Sigmoid colon (tissue), 7 donors: Measurements from ENCODE around the gene VMAC. TPM values are rescaled to one million over a fixed set of nuclear protein-coding genes. Genes with fewer than 3 reads are reported as not detected.

Source experiments
- DNase-seq: peaks from one replicate; pipeline ENCODE4 v3.0.0-alpha.2; 2019
- H3K27ac ChIP-seq, 4 donors: fragments of 200-600 bp; sonication (generic); one replicate each; pipeline ENCODE4 v1.5.1; 2016 to 2019; ENCODE audit warnings: mild to moderate bottlenecking in 1 of 4
- H3K27me3 ChIP-seq, 3 donors: fragments of 200-600 bp; sonication (generic); one replicate each; pipeline ENCODE4 v1.5.1; 2019; ENCODE audit warnings: mild to moderate bottlenecking in 1 of 3
- H3K36me3 ChIP-seq, 4 donors: fragments of 200-600 bp; sonication (generic); one replicate each; pipeline ENCODE4 v1.5.1; 2016 to 2019
- H3K4me1 ChIP-seq, 4 donors: fragments of 200-600 bp; sonication (generic); one replicate each; pipeline ENCODE4 v1.5.1; 2017 to 2019
- H3K4me3 ChIP-seq, 4 donors: fragments of 200-600 bp; sonication (generic); one replicate each; pipeline ENCODE4 v1.5.1; 2017 to 2019; ENCODE audit warnings: mild to moderate bottlenecking in 2 of 4, moderate library complexity in 1 of 4
- H3K9me3 ChIP-seq, 4 donors: fragments of 200-600 bp in 3 of 4; sonication (generic) in 3 of 4; one replicate each; pipeline versions ENCODE4 v1.5.1 to v1.6.1; 2013 to 2019
- EP300 ChIP-seq, 4 donors: sonication (generic); formaldehyde crosslinking; IDR thresholded peaks; one replicate each; pipeline ENCODE4 v1.6.1; 2017; ENCODE audit warnings: antibody characterized with exemption in 4 of 4
- POLR2A ChIP-seq, 2 donors: fragments of 450-650 bp; IDR thresholded peaks; one replicate each; pipeline ENCODE4 v1.6.1; 2016; ENCODE audit warnings: antibody characterized with exemption in 2 of 2, mild to moderate bottlenecking in 2 of 2, moderate library complexity in 2 of 2
- POLR2AphosphoS5 ChIP-seq, 4 donors: sonication (generic); formaldehyde crosslinking; IDR thresholded peaks; one replicate each; pipeline ENCODE4 v1.6.1; 2017; ENCODE audit warnings: antibody characterized with exemption in 4 of 4
- WGBS, 2 donors: extraction: QIAGEN DNeasy Blood & Tissue Kit; methylation state at CpG; one replicate each; pipeline ENCODE4 v1.1.7; 2013; 5-methylcytosine and 5-hydroxymethylcytosine counted together
- intact Hi-C: fragments of 100-400 bp; cut with DNase I; formaldehyde crosslinking; loops from one replicate; pipeline ENCODE4 v1.15.1; 2023
- polyA plus RNA-seq, 3 donors: library from polyadenylated mRNA; stranded (reverse); fragments of 200-250 nt; gene quantifications; one replicate each; pipeline ENCODE4 v1.2.3, GENCODE V29; 2013
- total RNA-seq, 4 donors: library from RNA; depleted of rRNA; stranded (reverse); fragments of >200 nt; gene quantifications; one replicate each; pipeline ENCODE4 v1.1.0, GENCODE V29; 2016
- TF ChIP-seq, protein P1 (sequence below), 4 experiments: fragments of 450-650 bp in 3 of 4; fragments of 200-600 bp in 1 of 4; IDR thresholded peaks; one replicate each; pipeline ENCODE4 v1.5.1; 2016 to 2019; ENCODE audit warnings: antibody characterized with exemption in 4 of 4, mild to moderate bottlenecking in 3 of 4, moderate library complexity in 2 of 4
- donor health status: healthy with polysubstance abuse.
- donor health status: Bipolar disorder and iron deficiency.
- donor health status: healthy.

Gene VMAC
- total and polyA plus RNA-seq, 7 donors: 1.6 to 14.4 (median 6.4) TPM

DNA sequence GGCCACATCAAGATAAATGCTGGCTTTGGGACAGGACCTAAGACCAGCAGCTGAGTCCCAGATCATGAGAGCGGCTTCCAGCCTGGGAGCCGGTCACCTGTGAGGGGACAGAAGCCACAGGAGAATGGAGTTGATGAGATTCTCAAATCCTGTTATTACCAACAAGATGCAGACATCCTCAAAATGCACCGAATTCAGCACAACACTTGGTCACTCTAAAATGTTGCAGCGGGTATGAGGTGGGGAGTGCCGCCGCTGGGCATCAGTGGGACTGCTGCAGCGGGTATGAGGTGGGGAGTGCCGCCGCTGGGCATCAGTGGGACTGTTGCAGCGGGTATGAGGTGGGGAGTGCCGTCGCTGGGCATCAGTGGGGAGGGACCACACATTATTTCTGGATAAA lies 52.1 kb downstream of the VMAC start:
- H3K4me1 ChIP-seq: peaks cover 0 to 99% (median 81%) of the 10 kb centered on the region in 4 donors
- H3K27me3 ChIP-seq: no peaks in the 10 kb centered on the region
- 95 to 96% methylated on average over 12 of the region's 12 CpGs for WGBS, 2 donors
- intact Hi-C loops: no loop called here
- H3K9me3 ChIP-seq: no peaks in the 10 kb centered on the region
- DNase-seq: no peak
- peak overlapping the region; percentile 82 to 92 (median 88) for H3K27ac ChIP-seq
- TF ChIP-seq POLR2A (IDR thresholded peaks at IDR 0.05): no peak
- TF ChIP-seq, protein P1, sequence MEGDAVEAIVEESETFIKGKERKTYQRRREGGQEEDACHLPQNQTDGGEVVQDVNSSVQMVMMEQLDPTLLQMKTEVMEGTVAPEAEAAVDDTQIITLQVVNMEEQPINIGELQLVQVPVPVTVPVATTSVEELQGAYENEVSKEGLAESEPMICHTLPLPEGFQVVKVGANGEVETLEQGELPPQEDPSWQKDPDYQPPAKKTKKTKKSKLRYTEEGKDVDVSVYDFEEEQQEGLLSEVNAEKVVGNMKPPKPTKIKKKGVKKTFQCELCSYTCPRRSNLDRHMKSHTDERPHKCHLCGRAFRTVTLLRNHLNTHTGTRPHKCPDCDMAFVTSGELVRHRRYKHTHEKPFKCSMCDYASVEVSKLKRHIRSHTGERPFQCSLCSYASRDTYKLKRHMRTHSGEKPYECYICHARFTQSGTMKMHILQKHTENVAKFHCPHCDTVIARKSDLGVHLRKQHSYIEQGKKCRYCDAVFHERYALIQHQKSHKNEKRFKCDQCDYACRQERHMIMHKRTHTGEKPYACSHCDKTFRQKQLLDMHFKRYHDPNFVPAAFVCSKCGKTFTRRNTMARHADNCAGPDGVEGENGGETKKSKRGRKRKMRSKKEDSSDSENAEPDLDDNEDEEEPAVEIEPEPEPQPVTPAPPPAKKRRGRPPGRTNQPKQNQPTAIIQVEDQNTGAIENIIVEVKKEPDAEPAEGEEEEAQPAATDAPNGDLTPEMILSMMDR (IDR thresholded peaks at IDR 0.05): no peak
- no peak for TF ChIP-seq POLR2AphosphoS5 (IDR thresholded peaks at IDR 0.05)
- TF ChIP-seq EP300 (IDR thresholded peaks at IDR 0.05): no peak
- H3K36me3 ChIP-seq: no peaks in the 10 kb centered on the region
- H3K4me3 ChIP-seq: no peak overlapping the region

DNA sequence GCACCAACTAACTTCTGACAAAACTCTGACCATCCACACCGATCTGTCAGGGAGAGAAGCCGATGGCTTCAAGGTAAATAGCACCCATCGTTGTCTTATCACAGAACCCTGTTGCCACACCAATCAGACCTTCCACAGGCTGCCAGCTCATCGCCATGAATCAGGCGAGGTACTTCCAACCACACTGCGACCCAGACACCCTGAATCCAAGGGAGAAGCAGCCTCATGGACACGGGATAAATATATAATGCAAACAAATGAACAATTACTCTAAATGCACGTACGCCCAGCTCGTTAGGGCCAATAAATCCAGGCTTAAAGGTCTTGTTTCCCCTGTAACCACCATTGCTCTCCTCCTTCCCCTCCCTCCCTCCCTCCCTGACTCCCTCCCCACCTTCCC lies 52.5 kb downstream of the VMAC start:
- Histone ChIP-seq H3K27me3 (no peaks in the 10 kb centered on the region), H3K36me3 (no peaks in the 10 kb centered on the region), H3K27ac (peak overlapping the region; percentile 52 to 92 (median 88)), H3K9me3 (no peaks in the 10 kb centered on the region), H3K4me3 (no peak overlapping the region), H3K4me1 (peaks cover 0 to 99% (median 81%) of the 10 kb centered on the region in 4 donors)
- TF ChIP-seq EP300 (IDR thresholded peaks at IDR 0.05) (no peak), POLR2AphosphoS5 (IDR thresholded peaks at IDR 0.05) (no peak), POLR2A (IDR thresholded peaks at IDR 0.05) (no peak)
- TF ChIP-seq, protein P1 (IDR thresholded peaks at IDR 0.05): no peak
- DNase-seq: no peak
- intact Hi-C loops: no loop called here
- WGBS, 2 donors: 20 to 66% methylated on average over 10 of the region's 10 CpGs

DNA sequence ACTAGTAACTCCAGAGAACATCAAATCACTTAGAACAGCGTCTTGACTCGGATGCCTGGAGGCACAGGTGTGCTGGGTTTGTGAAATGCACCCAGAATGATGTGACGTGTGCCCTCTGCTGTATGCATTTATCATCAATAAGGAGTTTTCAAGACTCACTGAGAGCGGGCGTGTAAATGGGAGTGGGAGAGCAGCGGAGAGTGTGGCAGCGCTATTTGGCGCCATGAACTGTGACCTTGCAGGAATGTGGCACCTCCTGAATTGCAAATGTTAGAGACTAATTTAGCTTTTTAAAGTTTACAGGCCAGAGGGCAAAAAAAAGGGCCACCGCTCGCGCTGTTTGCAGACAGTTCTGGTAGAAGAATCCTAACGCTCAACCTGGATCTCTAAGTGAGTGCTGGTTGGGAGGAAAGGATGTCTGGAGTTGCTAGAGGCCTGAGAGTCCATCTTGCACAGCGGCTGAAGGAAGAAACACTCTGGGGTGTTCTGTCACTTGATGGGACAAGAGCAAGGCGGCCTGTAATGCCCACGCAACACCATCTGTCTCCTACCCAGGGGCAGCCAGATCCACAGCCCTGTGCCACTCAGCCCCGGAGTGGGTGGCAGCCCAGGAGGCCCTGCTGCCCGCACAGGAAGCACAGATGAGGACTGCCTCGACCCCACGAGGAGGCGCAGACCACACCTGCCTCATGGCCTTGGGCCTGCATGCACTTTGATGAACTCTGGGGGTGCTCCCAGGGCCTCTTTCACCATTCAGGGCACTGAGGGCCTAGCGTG lies 53.6 kb downstream of the VMAC start:
- H3K4me1 ChIP-seq: peaks cover 0 to 99% (median 79%) of the 10 kb centered on the region in 4 donors
- WGBS, 2 donors: 76 to 84% methylated on average over 21 of the region's 21 CpGs
- H3K9me3 ChIP-seq: no peaks in the 10 kb centered on the region
- no peak for DNase-seq
- peak overlapping the region; percentile 5 to 89 (median 52) for H3K27ac ChIP-seq
- TF ChIP-seq POLR2A (IDR thresholded peaks at IDR 0.05) (no peak), EP300 (IDR thresholded peaks at IDR 0.05) (no peak), POLR2AphosphoS5 (IDR thresholded peaks at IDR 0.05) (no peak)
- TF ChIP-seq, protein P1 (IDR thresholded peaks at IDR 0.05): no peak
- H3K27me3 ChIP-seq: no peaks in the 10 kb centered on the region
- H3K36me3 ChIP-seq: no peaks in the 10 kb centered on the region
- H3K4me3 ChIP-seq: no peak overlapping the region
- intact Hi-C loops: no loop called here

DNA sequence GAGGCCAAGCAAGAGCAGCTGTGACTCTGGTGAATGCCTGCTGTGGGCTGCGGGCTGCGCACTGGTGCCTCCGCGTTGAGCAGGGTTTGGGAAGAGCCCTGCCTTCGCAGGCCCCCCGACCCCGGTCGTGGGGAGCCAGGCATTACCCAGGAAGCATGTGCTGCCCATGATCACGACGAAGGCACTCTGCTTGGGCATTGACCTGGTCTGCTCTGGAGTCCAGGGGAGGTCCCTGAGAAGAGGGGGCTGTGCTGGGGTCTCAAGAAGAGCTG lies 54.1 kb downstream of the VMAC start:
- H3K36me3 ChIP-seq: no peaks in the 10 kb centered on the region
- peak overlapping the region; percentile 5 to 89 (median 52) for H3K27ac ChIP-seq
- no peak overlapping the region for H3K4me3 ChIP-seq
- intact Hi-C loops: no loop called here
- no peak for TF ChIP-seq EP300 (IDR thresholded peaks at IDR 0.05)
- TF ChIP-seq POLR2A (IDR thresholded peaks at IDR 0.05): no peak
- TF ChIP-seq POLR2AphosphoS5 (IDR thresholded peaks at IDR 0.05): no peak
- TF ChIP-seq, protein P1 (IDR thresholded peaks at IDR 0.05): no peak
- no peaks in the 10 kb centered on the region for H3K27me3 ChIP-seq
- DNase-seq: no peak
- H3K9me3 ChIP-seq: no peaks in the 10 kb centered on the region
- 94 to 97% methylated on average over 10 of the region's 10 CpGs for WGBS, 2 donors
- H3K4me1 ChIP-seq: peaks cover 0 to 98% (median 77%) of the 10 kb centered on the region in 4 donors
